Keratinocyte (primary cell): ENCODE results near the gene MYO1H. TPM values are rescaled to one million over a fixed set of nuclear protein-coding genes. Genes with fewer than 3 reads are reported as not detected.
A peak's percentile ranks its signal among the peaks of the same experiment; 100 is the strongest.

Source experiments
- DNase-seq: peaks from one replicate; pipeline ENCODE4 v3.0.0-alpha.2; 2011; ENCODE audit warnings: low read depth, missing footprints, low spot score
- FAIRE-seq: peaks from 2 replicates; lab custom pipeline; 2011; peaks lifted over from hg19 to GRCh38; lab: Jason Lieb, UNC
- H2AFZ ChIP-seq: 2 replicates; pipeline ENCODE4 v1.6.0; 2012; ENCODE audit warnings: low read length, control low read depth, inconsistent platforms; ENCODE audit not compliant: control insufficient read depth
- H3K27ac ChIP-seq: 2 replicates; pipeline ENCODE4 v1.5.1; 2011; ENCODE audit warnings: low read length; ENCODE audit not compliant: control insufficient read depth, insufficient read depth
- H3K27me3 ChIP-seq: 3 replicates; pipeline ENCODE4 v1.6.0; 2011; ENCODE audit warnings: low read length; ENCODE audit not compliant: control insufficient read depth, insufficient read depth; ENCODE audit errors: extremely low read depth
- H3K36me3 ChIP-seq, 2 experiments: 2 replicates in 1 of 2; 3 replicates in 1 of 2; pipeline ENCODE4 v1.5.1; 2011; ENCODE audit warnings: low read length in 2 of 2, mild to moderate bottlenecking in 1 of 2; ENCODE audit not compliant: control insufficient read depth in 2 of 2, insufficient read depth in 2 of 2; ENCODE audit errors: extremely low read depth in 1 of 2
- H3K4me1 ChIP-seq: 3 replicates; pipeline ENCODE4 v1.5.1; 2011; ENCODE audit warnings: low read length; ENCODE audit not compliant: control insufficient read depth, insufficient read depth; ENCODE audit errors: extremely low read depth
- H3K4me2 ChIP-seq: 3 replicates; pipeline ENCODE4 v1.6.0; 2011; ENCODE audit warnings: low read depth, low read length; ENCODE audit not compliant: control insufficient read depth, insufficient read depth; ENCODE audit errors: extremely low read depth
- H3K4me3 ChIP-seq, 3 experiments: fragments of 200-600 bp in 1 of 3; sonication (generic) in 1 of 3; 2 replicates in 2 of 3; 3 replicates in 1 of 3; pipeline ENCODE4 v1.5.1; 2011 to 2016; ENCODE audit warnings: low read length in 3 of 3, mild to moderate bottlenecking in 3 of 3, control low read depth in 2 of 3, inconsistent platforms in 1 of 3, low read depth in 1 of 3, mixed read lengths in 1 of 3, mixed run types in 1 of 3, moderate library complexity in 1 of 3; ENCODE audit not compliant: control insufficient read depth in 2 of 3, insufficient read depth in 2 of 3; ENCODE audit errors: extremely low read depth in 1 of 3
- H3K79me2 ChIP-seq: 2 replicates; pipeline ENCODE4 v1.6.0; 2012; ENCODE audit warnings: low read length; ENCODE audit not compliant: control insufficient read depth, insufficient read depth
- H3K9ac ChIP-seq: 3 replicates; pipeline ENCODE4 v1.6.0; 2011; ENCODE audit warnings: low read length; ENCODE audit not compliant: control insufficient read depth, insufficient read depth; ENCODE audit errors: extremely low read depth
- H3K9me1 ChIP-seq: 3 replicates; pipeline ENCODE4 v1.6.0; 2011; ENCODE audit warnings: low read length; ENCODE audit not compliant: control insufficient read depth, insufficient read depth; ENCODE audit errors: extremely low read depth
- H3K9me3 ChIP-seq: 2 replicates; pipeline ENCODE4 v1.5.1; 2012; ENCODE audit warnings: low read depth, low read length; ENCODE audit not compliant: control insufficient read depth
- H4K20me1 ChIP-seq: 3 replicates; pipeline ENCODE4 v1.6.0; 2011; ENCODE audit warnings: low read length; ENCODE audit not compliant: control insufficient read depth, insufficient read depth; ENCODE audit errors: extremely low read depth
- CTCF ChIP-seq, 3 experiments: IDR thresholded peaks in 1 of 3; conservative IDR thresholded peaks in 1 of 3; optimal IDR thresholded peaks in 1 of 3; 2 replicates in 2 of 3; 3 replicates in 1 of 3; pipeline versions ENCODE3 to v1.5.1; 2011; ENCODE audit warnings: low read length in 3 of 3, mild to moderate bottlenecking in 3 of 3, moderate library complexity in 2 of 3, control low read depth in 1 of 3, inconsistent platforms in 1 of 3; ENCODE audit not compliant: insufficient read depth in 2 of 3; ENCODE audit errors: extremely low read depth in 1 of 3
- EZH2 ChIP-seq: IDR thresholded peaks from one replicate; pipeline ENCODE4 v1.6.1; 2012; ENCODE audit warnings: inconsistent platforms, mild to moderate bottlenecking, low read length, moderate library complexity
- dilution Hi-C: fragments of 300-500 bp; cut with MboI; formaldehyde crosslinking; loops from one replicate; pipeline ENCODE4 v1.7.0; 2020; ENCODE audit warnings: low sequenced_read_pairs; ENCODE audit not compliant: extremely low pct_ligation_motif_present
- polyA plus RNA-seq, 5 experiments: library from polyadenylated mRNA; depleted of rRNA in 3 of 5; stranded (reverse) in 3 of 5; stranded (forward) in 1 of 5; unstranded in 1 of 5; fragments of >200 nt; gene quantifications; 1 replicate in 1 of 5; 2 replicates in 3 of 5; 3 replicates in 1 of 5; pipeline versions ENCODE4 v1.2.1 to v1.2.3, GENCODE V29; 2011 to 2012; ENCODE audit warnings: missing spikeins in 2 of 5, low read depth in 1 of 5, low replicate concordance in 1 of 5

The MYO1H gene
- polyA plus RNA-seq, 1 donor (not counting 4 experiments of a cell fraction or from before 2014, with no cell fraction given), result not detected

- no peaks in the 10 kb centered on the region for H4K20me1 ChIP-seq
- peak; percentile 91 to 94 (median 91) for TF ChIP-seq CTCF (optimal IDR thresholded peaks at IDR 0.05 in 1 of 3, IDR thresholded peaks at IDR 0.05 in 1 of 3, conservative IDR thresholded peaks at IDR 0.05 in 1 of 3; ENCODE audit: extremely low read depth in 1 of 3, insufficient read depth in 2 of 3, low read length in 3 of 3)
- no peak for TF ChIP-seq EZH2
- dilution Hi-C loops, result no loop called here
- peak overlapping the region; percentile 67 for H2AFZ ChIP-seq
- no peak overlapping the region for H3K4me3 ChIP-seq
- H3K9ac ChIP-seq, result no peak overlapping the region
- DNase-seq (peak; percentile 49), FAIRE-seq (peak; percentile 9)
- no peaks in the 10 kb centered on the region for H3K9me3 ChIP-seq
- no peaks in the 10 kb centered on the region for H3K9me1 ChIP-seq
- no peak overlapping the region for H3K27ac ChIP-seq
- no peaks in the 10 kb centered on the region for H3K27me3 ChIP-seq
- H3K79me2 ChIP-seq, result no peaks in the 10 kb centered on the region
- no peaks in the 10 kb centered on the region for H3K36me3 ChIP-seq
- H3K4me1 ChIP-seq, result peaks cover 5% of the 10 kb centered on the region
- H3K4me2 ChIP-seq, result peak overlapping the region; percentile 34
Measured at GRCh38 chr12:109432842-109433304, 85.2 kb downstream of the MYO1H start.

GRCh38 chr12:109433618-109434017 lies 85.9 kb downstream of the MYO1H start:
- FAIRE-seq, result no peak
- Histone ChIP-seq H3K36me3 (no peaks in the 10 kb centered on the region), H3K4me3 (no peak overlapping the region), H3K9me3 (no peaks in the 10 kb centered on the region), H3K27ac (no peak overlapping the region), H3K4me2 (no peak overlapping the region), H3K4me1 (peaks cover 5% of the 10 kb centered on the region), H3K27me3 (no peaks in the 10 kb centered on the region), H3K9me1 (no peaks in the 10 kb centered on the region), H3K79me2 (no peaks in the 10 kb centered on the region), H2AFZ (no peak overlapping the region), H4K20me1 (no peaks in the 10 kb centered on the region), H3K9ac (no peak overlapping the region)
- peak in 2 of 3 experiments; percentile 14 for TF ChIP-seq CTCF (optimal IDR thresholded peaks at IDR 0.05 in 1 of 3, IDR thresholded peaks at IDR 0.05 in 1 of 3, conservative IDR thresholded peaks at IDR 0.05 in 1 of 3; ENCODE audit: extremely low read depth in 1 of 3, insufficient read depth in 2 of 3, low read length in 3 of 3)
- TF ChIP-seq EZH2, result no peak
- DNase-seq, result no peak
- dilution Hi-C loops, result no loop called here
